GM12892 (cell line): ENCODE measurements around the gene SLC27A4.

Experiments
- POLR2A ChIP-seq: IDR thresholded peaks from 2 replicates; pipeline ENCODE4 v1.6.1; 2011; ENCODE audit warnings: low read depth, low read length, control low read depth
- TAF1 ChIP-seq: IDR thresholded peaks from 2 replicates; pipeline ENCODE4 v1.6.1; 2011; ENCODE audit warnings: low read depth, mild to moderate bottlenecking, control low read depth, low read length, borderline replicate concordance

DNA sequence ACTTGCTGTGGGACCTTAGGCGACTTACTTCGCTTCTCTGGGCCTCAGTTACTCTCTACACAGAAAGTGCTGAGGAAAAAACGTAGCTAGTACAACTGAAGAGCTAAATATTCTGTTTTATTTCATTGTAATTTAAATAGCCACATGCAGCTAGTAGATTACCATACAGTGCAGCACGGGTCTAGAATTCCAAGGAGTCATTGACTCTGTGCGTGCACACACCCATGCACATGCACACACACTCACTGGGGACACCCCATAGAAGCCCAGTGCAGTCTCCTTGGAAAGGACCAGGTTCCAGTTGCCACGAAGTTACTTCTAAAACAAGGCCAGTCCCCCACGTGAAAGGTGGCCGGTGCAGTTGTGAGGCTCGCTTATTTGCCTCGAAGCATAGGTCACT lies 47.8 kb downstream of the SLC27A4 start:
- TF ChIP-seq POLR2A (no peak), TAF1 (no peak)
